Measurements from ENCODE around the gene PPARD. TPM values are rescaled to one million over a fixed set of nuclear protein-coding genes. Genes with fewer than 3 reads are reported as not detected.

The PPARD gene
- total and polyA plus RNA-seq, 2 of the 13 experiments (the other 11 are each of a cell fraction or from before 2014, with no cell fraction given): 6.1 to 13.3 TPM

GRCh38 chr6:35468181-35468979 is 126.0 kb downstream of the PPARD start, which contains the start of gene RPL10A (continued):
- TF ChIP-seq HINFP (CRISPR knock-in tag; IDR thresholded peaks at IDR 0.05; ENCODE audit: low read depth) (peak; percentile 59; the same call in 1 of the 2 replicates), ZNF101 (CRISPR knock-in tag; IDR thresholded peaks at IDR 0.05; ENCODE audit: borderline replicate concordance, low read depth) (no peak), ZNF776 (CRISPR knock-in tag; IDR thresholded peaks at IDR 0.05) (peak; percentile 88; the same call in 1 of the 2 replicates), ZMYM4 (CRISPR knock-in tag; IDR thresholded peaks at IDR 0.05) (peak; percentile 100), ZBTB34 (CRISPR knock-in tag; IDR thresholded peaks at IDR 0.05) (peak; percentile 81), SP4 (CRISPR knock-in tag; IDR thresholded peaks at IDR 0.05) (peak; percentile 88), SATB2 (CRISPR knock-in tag; IDR thresholded peaks at IDR 0.05) (peak; percentile 68; the same call in 1 of the 2 replicates), ATRX (CRISPR knock-in tag; IDR thresholded peaks at IDR 0.05; ENCODE audit: borderline replicate concordance) (no peak; the same call in 1 of the 2 replicates), E2F1 (CRISPR knock-in tag; IDR thresholded peaks at IDR 0.05) (peak; percentile 86), EZH2 (conservative IDR thresholded peaks at IDR 0.05; ENCODE audit: low read depth, low read length) (no peak), ZNF446 (CRISPR knock-in tag; IDR thresholded peaks at IDR 0.05) (peak; percentile 84; the same call in 1 of the 2 replicates), ZNF205 (CRISPR knock-in tag; IDR thresholded peaks at IDR 0.05) (peak; percentile 93; the same call in 1 of the 2 replicates), ZBTB14 (CRISPR knock-in tag; IDR thresholded peaks at IDR 0.05) (no peak), ERF (CRISPR knock-in tag; IDR thresholded peaks at IDR 0.05) (peak; percentile 97), XBP1 (CRISPR knock-in tag; IDR thresholded peaks at IDR 0.05) (peak; percentile 74), ZSCAN31 (CRISPR knock-in tag; IDR thresholded peaks at IDR 0.05; ENCODE audit: low read depth) (peak; percentile 83), DNMT1 (CRISPR knock-in tag; IDR thresholded peaks at IDR 0.05) (peak; percentile 88), ZNF264 (CRISPR knock-in tag; IDR thresholded peaks at IDR 0.05) (peak; percentile 90), CBX1 (IDR thresholded peaks at IDR 0.05; ENCODE audit: low read depth) (peak; percentile 96), ZSCAN30 (CRISPR knock-in tag; IDR thresholded peaks at IDR 0.05) (peak; percentile 55; the same call in 1 of the 2 replicates), NR3C1 (CRISPR knock-in tag; IDR thresholded peaks at IDR 0.05) (no peak), FUBP1 (CRISPR knock-in tag; IDR thresholded peaks at IDR 0.05; ENCODE audit: borderline replicate concordance) (no peak), ZBTB7B (CRISPR knock-in tag; IDR thresholded peaks at IDR 0.05) (peak; percentile 88), SETDB1 (CRISPR knock-in tag; IDR thresholded peaks at IDR 0.05; ENCODE audit: borderline replicate concordance) (no peak)

Measured in HepG2 (cell line).